Fibroblast of lung (primary cell): ENCODE data around the gene ATRNL1.

ENCODE experiments used
- EZH2 ChIP-seq: IDR thresholded peaks from 2 replicates; pipeline ENCODE4 v1.5.1; 2012; ENCODE audit warnings: low read length, control low read depth, mild to moderate bottlenecking; ENCODE audit errors: missing control alignments
- TF ChIP-seq, protein P1 (sequence below), 2 donors: IDR thresholded peaks in 1 of 2; conservative IDR thresholded peaks in 1 of 2; 1 replicate in 1 of 2; 2 replicates in 1 of 2; pipeline ENCODE4 v1.5.1; 2011 to 2012; ENCODE audit warnings: low read length in 2 of 2, control low read depth in 1 of 2, inconsistent platforms in 1 of 2, low read depth in 1 of 2, mild to moderate bottlenecking in 1 of 2

DNA sequence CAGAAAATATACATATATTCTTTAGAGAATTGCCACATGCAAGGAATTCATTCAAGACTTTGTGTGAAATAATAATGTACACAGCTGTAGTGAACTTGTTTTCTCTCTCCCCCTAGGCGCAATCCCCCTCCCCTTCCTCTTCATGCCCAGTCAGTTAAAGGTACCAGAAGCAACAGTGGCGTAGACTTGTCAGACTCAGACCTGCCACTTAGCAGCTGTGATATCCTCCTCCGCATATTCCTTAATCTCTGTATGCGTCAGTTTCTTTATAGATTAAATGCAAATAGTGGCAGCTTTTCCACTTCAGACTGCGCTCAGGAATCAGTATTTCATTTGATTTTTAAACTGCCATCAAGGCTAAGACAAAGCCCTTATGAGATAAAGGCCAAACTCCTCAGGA is 815.9 kb downstream of the ATRNL1 start:
- TF ChIP-seq, protein P1, sequence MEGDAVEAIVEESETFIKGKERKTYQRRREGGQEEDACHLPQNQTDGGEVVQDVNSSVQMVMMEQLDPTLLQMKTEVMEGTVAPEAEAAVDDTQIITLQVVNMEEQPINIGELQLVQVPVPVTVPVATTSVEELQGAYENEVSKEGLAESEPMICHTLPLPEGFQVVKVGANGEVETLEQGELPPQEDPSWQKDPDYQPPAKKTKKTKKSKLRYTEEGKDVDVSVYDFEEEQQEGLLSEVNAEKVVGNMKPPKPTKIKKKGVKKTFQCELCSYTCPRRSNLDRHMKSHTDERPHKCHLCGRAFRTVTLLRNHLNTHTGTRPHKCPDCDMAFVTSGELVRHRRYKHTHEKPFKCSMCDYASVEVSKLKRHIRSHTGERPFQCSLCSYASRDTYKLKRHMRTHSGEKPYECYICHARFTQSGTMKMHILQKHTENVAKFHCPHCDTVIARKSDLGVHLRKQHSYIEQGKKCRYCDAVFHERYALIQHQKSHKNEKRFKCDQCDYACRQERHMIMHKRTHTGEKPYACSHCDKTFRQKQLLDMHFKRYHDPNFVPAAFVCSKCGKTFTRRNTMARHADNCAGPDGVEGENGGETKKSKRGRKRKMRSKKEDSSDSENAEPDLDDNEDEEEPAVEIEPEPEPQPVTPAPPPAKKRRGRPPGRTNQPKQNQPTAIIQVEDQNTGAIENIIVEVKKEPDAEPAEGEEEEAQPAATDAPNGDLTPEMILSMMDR (conservative IDR thresholded peaks at IDR 0.05 in 1 of 2, IDR thresholded peaks at IDR 0.05 in 1 of 2; ENCODE audit: low read depth in 1 of 2, low read length in 2 of 2), result no peak
- TF ChIP-seq EZH2, result no peak
